SJCRH30 (cell line): ENCODE results near the gene CLK4. TPM values are rescaled to one million over a fixed set of nuclear protein-coding genes. Genes with fewer than 3 reads are reported as not detected.

Experiments used
- DNase-seq, 2 experiments: peaks; one replicate each; pipeline ENCODE4 v3.0.0-alpha.2; 2015 to 2020
- H3K27ac ChIP-seq: fragments of 250-450 bp; sonication (Bioruptor Pico); 2 replicates; pipeline ENCODE4 v1.5.1; 2020; ENCODE audit warnings: mild to moderate bottlenecking, moderate library complexity
- H3K27me3 ChIP-seq: fragments of 250-450 bp; sonication (Bioruptor Pico); 2 replicates; pipeline ENCODE4 v1.5.1; 2020; ENCODE audit warnings: mild to moderate bottlenecking, moderate library complexity
- H3K36me3 ChIP-seq: fragments of 250-450 bp; sonication (Bioruptor Pico); 2 replicates; pipeline ENCODE4 v1.5.1; 2020; ENCODE audit warnings: mild to moderate bottlenecking, moderate library complexity
- H3K4me1 ChIP-seq: fragments of 250-450 bp; sonication (Bioruptor Pico); 2 replicates; pipeline ENCODE4 v1.5.1; 2020; ENCODE audit warnings: mild to moderate bottlenecking, moderate library complexity
- H3K4me3 ChIP-seq: fragments of 250-450 bp; sonication (Bioruptor Pico); 2 replicates; pipeline ENCODE4 v1.5.1; 2020; ENCODE audit warnings: mild to moderate bottlenecking, moderate library complexity
- H3K9me3 ChIP-seq: fragments of 250-450 bp; sonication (Bioruptor Pico); replicated peaks from 2 replicates; pipeline ENCODE4 v1.5.1; 2020; ENCODE audit warnings: mild to moderate bottlenecking, moderate library complexity
- total RNA-seq: library from RNA; depleted of rRNA; stranded (reverse); fragments of >200 nt; shearing (Covaris generic); gene quantifications from 2 replicates; pipeline ENCODE4 v1.2.3, GENCODE V29; 2014

Gene CLK4
- total RNA-seq, 1 experiment from 2014 or later = 28.3 TPM

GRCh38 chr5:178651046-178651810 lies 24.4 kb upstream of the CLK4 start:
- no peaks in the 10 kb centered on the region for H3K27me3 ChIP-seq
- no peaks in the 10 kb centered on the region for H3K4me1 ChIP-seq
- DNase-seq = no peak
- no peak overlapping the region for H3K27ac ChIP-seq
- no peak overlapping the region for H3K4me3 ChIP-seq
- no peaks in the 10 kb centered on the region; the same call in 1 of the 2 replicates for H3K9me3 ChIP-seq
- no peaks in the 10 kb centered on the region for H3K36me3 ChIP-seq

- no peak for DNase-seq
- Histone ChIP-seq H3K9me3 (no peaks in the 10 kb centered on the region; the same call in 1 of the 2 replicates), H3K36me3 (no peaks in the 10 kb centered on the region), H3K4me3 (no peak overlapping the region), H3K27me3 (no peaks in the 10 kb centered on the region), H3K4me1 (no peaks in the 10 kb centered on the region), H3K27ac (no peak overlapping the region)
Measured at GRCh38 chr5:178650214-178650613, 23.4 kb upstream of the CLK4 start.

GRCh38 chr5:178649580-178649979 lies 22.7 kb upstream of the CLK4 start:
- no peaks in the 10 kb centered on the region for H3K36me3 ChIP-seq
- H3K27me3 ChIP-seq = no peaks in the 10 kb centered on the region
- H3K9me3 ChIP-seq = no peaks in the 10 kb centered on the region; the same call in 1 of the 2 replicates
- H3K27ac ChIP-seq = no peak overlapping the region
- no peak overlapping the region for H3K4me3 ChIP-seq
- H3K4me1 ChIP-seq = no peaks in the 10 kb centered on the region
- DNase-seq = no peak

GRCh38 chr5:178644826-178645545 lies 18.1 kb upstream of the CLK4 start:
- H3K27me3 ChIP-seq = no peaks in the 10 kb centered on the region
- no peaks in the 10 kb centered on the region; the same call in 1 of the 2 replicates for H3K9me3 ChIP-seq
- no peaks in the 10 kb centered on the region for H3K36me3 ChIP-seq
- H3K4me3 ChIP-seq = no peak overlapping the region
- no peak overlapping the region for H3K27ac ChIP-seq
- H3K4me1 ChIP-seq = peaks cover 12% of the 10 kb centered on the region
- DNase-seq = peak in 1 of 2 experiments; percentile 18

- Histone ChIP-seq H3K27ac (no peak overlapping the region), H3K27me3 (no peaks in the 10 kb centered on the region), H3K36me3 (no peaks in the 10 kb centered on the region), H3K4me3 (no peak overlapping the region), H3K9me3 (no peaks in the 10 kb centered on the region; the same call in 1 of the 2 replicates), H3K4me1 (peaks cover 12% of the 10 kb centered on the region)
- DNase-seq = peak; percentile 90 to 94
Measured at GRCh38 chr5:178642351-178642909, 15.6 kb upstream of the CLK4 start.

- no peak overlapping the region for H3K27ac ChIP-seq
- no peaks in the 10 kb centered on the region; the same call in 1 of the 2 replicates for H3K9me3 ChIP-seq
- H3K4me1 ChIP-seq = peaks cover 12% of the 10 kb centered on the region
- H3K36me3 ChIP-seq = no peaks in the 10 kb centered on the region
- no peak for DNase-seq
- no peak overlapping the region for H3K4me3 ChIP-seq
- H3K27me3 ChIP-seq = no peaks in the 10 kb centered on the region
Measured at GRCh38 chr5:178641711-178642110, 14.9 kb upstream of the CLK4 start.

GRCh38 chr5:178640331-178641045 lies 13.6 kb upstream of the CLK4 start:
- H3K4me3 ChIP-seq = no peak overlapping the region
- no peak for DNase-seq

GRCh38 chr5:178637356-178638074 lies 10.7 kb upstream of the CLK4 start:
- Histone ChIP-seq H3K27ac (no peak overlapping the region), H3K27me3 (no peaks in the 10 kb centered on the region), H3K4me1 (peaks cover 7% of the 10 kb centered on the region), H3K4me3 (no peak overlapping the region), H3K9me3 (no peaks in the 10 kb centered on the region; the same call in 1 of the 2 replicates), H3K36me3 (no peaks in the 10 kb centered on the region)
- DNase-seq = no peak

More at GRCh38 chr5:178640331-178641045, 13.6 kb upstream of the CLK4 start:
- Histone ChIP-seq H3K36me3 (no peaks in the 10 kb centered on the region), H3K9me3 (no peaks in the 10 kb centered on the region; the same call in 1 of the 2 replicates), H3K4me1 (peaks cover 12% of the 10 kb centered on the region), H3K27me3 (no peaks in the 10 kb centered on the region), H3K27ac (no peak overlapping the region)

GRCh38 chr5:178632285-178632684 lies 5.4 kb upstream of the CLK4 start:
- Histone ChIP-seq H3K27ac (no peak overlapping the region), H3K9me3 (no peaks in the 10 kb centered on the region; the same call in 1 of the 2 replicates), H3K36me3 (no peaks in the 10 kb centered on the region), H3K4me1 (no peaks in the 10 kb centered on the region), H3K4me3 (no peak overlapping the region), H3K27me3 (no peaks in the 10 kb centered on the region)
- no peak for DNase-seq

GRCh38 chr5:178630951-178631350 lies 4.1 kb upstream of the CLK4 start:
- DNase-seq = no peak
- Histone ChIP-seq H3K4me3 (no peak overlapping the region), H3K27ac (no peak overlapping the region), H3K27me3 (no peaks in the 10 kb centered on the region), H3K4me1 (no peaks in the 10 kb centered on the region), H3K9me3 (no peaks in the 10 kb centered on the region; the same call in 1 of the 2 replicates), H3K36me3 (no peaks in the 10 kb centered on the region)

GRCh38 chr5:178630475-178630930 lies 3.7 kb upstream of the CLK4 start:
- H3K27me3 ChIP-seq = no peaks in the 10 kb centered on the region
- H3K27ac ChIP-seq = no peak overlapping the region
- DNase-seq = no peak
- H3K4me3 ChIP-seq = no peak overlapping the region
- no peaks in the 10 kb centered on the region for H3K36me3 ChIP-seq
- H3K4me1 ChIP-seq = no peaks in the 10 kb centered on the region
- H3K9me3 ChIP-seq = no peaks in the 10 kb centered on the region; the same call in 1 of the 2 replicates

GRCh38 chr5:178627259-178627598 lies 379 bp upstream of the CLK4 start:
- Histone ChIP-seq H3K36me3 (peaks cover 16% of the 10 kb centered on the region), H3K4me3 (peak overlapping the region; percentile 94), H3K4me1 (no peaks in the 10 kb centered on the region), H3K27ac (no peak overlapping the region), H3K27me3 (no peaks in the 10 kb centered on the region), H3K9me3 (no peaks in the 10 kb centered on the region)
- DNase-seq = no peak

- no peaks in the 10 kb centered on the region for H3K27me3 ChIP-seq
- DNase-seq = no peak
- H3K36me3 ChIP-seq = peaks cover 30% of the 10 kb centered on the region
- peak overlapping the region; percentile 94 for H3K4me3 ChIP-seq
- no peaks in the 10 kb centered on the region for H3K4me1 ChIP-seq
- H3K27ac ChIP-seq = peak overlapping the region; percentile 90
- no peaks in the 10 kb centered on the region for H3K9me3 ChIP-seq
Measured at GRCh38 chr5:178625679-178626483, 969 bp downstream of the CLK4 start.
